Breast epithelium (tissue), 4 donors: Measurements from ENCODE around the gene SOX8. TPM values are rescaled to one million over a fixed set of nuclear protein-coding genes. Genes with fewer than 3 reads are reported as not detected.
A peak's percentile ranks its signal among the peaks of the same experiment; 100 is the strongest.

Experiments used
- DNase-seq, 2 donors: peaks; one replicate each; pipeline ENCODE4 v3.0.0-alpha.2; 2019; ENCODE audit warnings: low spot score in 2 of 2
- H3K27ac ChIP-seq, 2 donors: fragments of 200-600 bp; sonication (generic) in 1 of 2; one replicate each; pipeline ENCODE4 v1.5.1; 2016 to 2019; ENCODE audit warnings: mild to moderate bottlenecking in 1 of 2
- H3K27me3 ChIP-seq, 2 donors: fragments of 200-600 bp; sonication (generic) in 1 of 2; one replicate each; pipeline versions ENCODE4 v1.5.1 to v1.6.0; 2017 to 2019; ENCODE audit warnings: control low read depth in 1 of 2, mild to moderate bottlenecking in 1 of 2
- H3K36me3 ChIP-seq: fragments of 200-600 bp; one replicate; pipeline ENCODE4 v1.5.1; 2019
- H3K4me1 ChIP-seq, 2 donors: fragments of 200-600 bp; sonication (generic); one replicate each; pipeline ENCODE4 v1.5.1; 2016 to 2019; ENCODE audit warnings: control low read depth in 1 of 2
- H3K4me3 ChIP-seq, 3 donors: fragments of 200-600 bp; sonication (generic); 1 replicate in 2 of 3; 2 replicates in 1 of 3; pipeline ENCODE4 v1.5.1; 2016 to 2019; ENCODE audit warnings: mild to moderate bottlenecking in 3 of 3, moderate library complexity in 2 of 3
- H3K9me3 ChIP-seq, 2 donors: fragments of 200-600 bp; sonication (generic) in 1 of 2; one replicate each; pipeline ENCODE4 v1.5.1; 2016 to 2019; ENCODE audit warnings: control low read depth in 1 of 2
- CTCF ChIP-seq, 3 donors: fragments of 450-650 bp; IDR thresholded peaks; one replicate each; pipeline ENCODE4 v1.5.1; 2016 to 2017; ENCODE audit warnings: antibody characterized with exemption in 3 of 3, mild to moderate bottlenecking in 3 of 3, moderate library complexity in 3 of 3
- POLR2A ChIP-seq: fragments of 450-650 bp; IDR thresholded peaks from one replicate; pipeline ENCODE4 v1.6.1; 2016; ENCODE audit warnings: antibody characterized with exemption, mild to moderate bottlenecking, moderate library complexity
- POLR2AphosphoS5 ChIP-seq, 3 donors: sonication (generic); formaldehyde crosslinking; IDR thresholded peaks; one replicate each; pipeline ENCODE4 v1.6.1; 2017; ENCODE audit warnings: antibody characterized with exemption in 3 of 3
- intact Hi-C: fragments of 100-400 bp; cut with DNase I; formaldehyde crosslinking; loops from one replicate; pipeline ENCODE4 v1.15.1; 2023; ENCODE audit warnings: low total_unique reads
- total RNA-seq, 3 donors: library from RNA; depleted of rRNA; stranded (reverse); fragments of >200 nt; gene quantifications; one replicate each; pipeline ENCODE4 v1.1.0, GENCODE V29; 2016

SOX8 gene
- total RNA-seq, 3 donors from 2014 or later, result 0.32 to 6.6 (median 1.3) TPM

DNA sequence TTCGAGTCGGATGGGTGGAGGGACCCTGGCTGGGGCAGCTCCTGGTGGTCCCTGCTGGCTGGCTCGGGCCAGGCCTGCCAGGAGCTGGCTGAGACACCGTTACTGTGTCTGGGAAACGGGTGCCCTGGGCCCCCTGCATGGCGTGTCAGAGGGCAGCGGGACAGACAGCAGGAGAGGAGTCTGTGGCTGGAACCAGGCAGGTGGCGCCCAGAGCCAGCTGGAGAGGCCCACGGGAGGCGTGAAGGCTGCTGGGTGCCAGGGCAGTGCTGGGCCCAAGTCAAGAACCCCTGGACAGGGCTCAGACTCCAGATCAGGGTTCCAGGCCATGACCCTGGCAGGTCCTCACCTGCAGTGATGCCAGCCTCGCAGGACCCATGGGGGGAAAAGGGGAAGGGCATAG lies 16.6 kb downstream of the SOX8 start:
- Histone ChIP-seq H3K36me3 (no peaks in the 10 kb centered on the region), H3K4me1 (no peaks in the 10 kb centered on the region), H3K27ac (peak overlapping the region; percentile 68 to 73), H3K9me3 (peaks cover 19 to 20% of the 10 kb centered on the region in 2 donors), H3K27me3 (peaks cover 0 to 34% of the 10 kb centered on the region in 2 donors), H3K4me3 (peak overlapping the region in 1 of 3 donors; percentile 40)
- TF ChIP-seq POLR2AphosphoS5 (IDR thresholded peaks at IDR 0.05) (no peak), CTCF (IDR thresholded peaks at IDR 0.05) (no peak), POLR2A (no peak)
- intact Hi-C loops, result no loop called here
- DNase-seq, result no peak

GRCh38 chr16:998615-999014 lies 17.0 kb downstream of the SOX8 start:
- Histone ChIP-seq H3K4me1 (no peaks in the 10 kb centered on the region), H3K36me3 (no peaks in the 10 kb centered on the region), H3K27me3 (peaks cover 0 to 36% of the 10 kb centered on the region in 2 donors), H3K4me3 (no peak overlapping the region), H3K27ac (peak overlapping the region in 1 of 2 donors; percentile 73), H3K9me3 (peaks cover 19 to 20% of the 10 kb centered on the region in 2 donors)
- TF ChIP-seq POLR2A (no peak), CTCF (IDR thresholded peaks at IDR 0.05) (no peak), POLR2AphosphoS5 (IDR thresholded peaks at IDR 0.05) (no peak)
- no peak for DNase-seq
- intact Hi-C loops, result no loop called here

GRCh38 chr16:999677-1000076 lies 18.1 kb downstream of the SOX8 start:
- H3K4me3 ChIP-seq, result no peak overlapping the region
- peaks cover 15 to 16% of the 10 kb centered on the region in 2 donors for H3K9me3 ChIP-seq
- H3K27me3 ChIP-seq, result peaks cover 0 to 36% of the 10 kb centered on the region in 2 donors
- H3K27ac ChIP-seq, result no peak overlapping the region
- DNase-seq, result no peak
- no peaks in the 10 kb centered on the region for H3K4me1 ChIP-seq
- TF ChIP-seq POLR2AphosphoS5 (IDR thresholded peaks at IDR 0.05) (no peak), POLR2A (no peak), CTCF (IDR thresholded peaks at IDR 0.05) (no peak)
- no peaks in the 10 kb centered on the region for H3K36me3 ChIP-seq
- intact Hi-C loops, result loop anchor here (5.0 kb wide), 1 partner anchor 958 kb away; the partner anchor contains the start of gene NDUFB10

DNA sequence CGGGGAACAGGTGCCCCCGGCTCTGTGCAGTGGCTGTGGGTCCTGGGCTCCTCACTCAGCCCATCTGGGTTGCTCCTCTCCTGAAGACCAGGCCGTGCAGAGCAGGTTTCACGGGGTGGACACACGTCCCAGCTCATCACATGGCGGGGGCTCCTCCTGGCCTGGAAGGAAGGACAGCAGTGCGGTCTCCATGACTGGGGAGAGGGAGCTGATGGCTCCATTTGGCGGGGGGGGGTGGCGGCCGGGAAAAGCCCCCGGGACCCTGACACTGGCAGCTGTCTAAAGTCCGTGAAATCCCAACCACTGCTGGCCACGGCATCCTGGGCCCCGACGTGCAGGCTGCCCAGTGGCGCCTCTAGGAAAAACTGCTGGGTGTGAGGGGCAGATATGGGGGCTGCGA lies 19.0 kb downstream of the SOX8 start:
- intact Hi-C loops, result loop anchor here (5.0 kb wide), 1 partner anchor 957 kb away; the partner anchor contains the start of gene NDUFB10
- peaks cover 0 to 36% of the 10 kb centered on the region in 2 donors for H3K27me3 ChIP-seq

More for the DNA sequence above, 19.0 kb downstream of the SOX8 start:
- Histone ChIP-seq H3K4me1 (no peaks in the 10 kb centered on the region), H3K36me3 (no peaks in the 10 kb centered on the region), H3K4me3 (no peak overlapping the region), H3K9me3 (peaks cover 6 to 7% of the 10 kb centered on the region in 2 donors), H3K27ac (no peak overlapping the region)
- DNase-seq, result no peak
- TF ChIP-seq POLR2A (no peak), CTCF (IDR thresholded peaks at IDR 0.05) (no peak), POLR2AphosphoS5 (IDR thresholded peaks at IDR 0.05) (no peak)
